K562 (cell line): ENCODE results near the gene CACTIN. TPM values are rescaled to one million over a fixed set of nuclear protein-coding genes. Genes with fewer than 3 reads are reported as not detected.

Source experiments
- DNMT1 ChIP-seq: fragments of 450-650 bp; IDR thresholded peaks from 2 replicates; pipeline ENCODE4 v1.6.1; 2016; ENCODE audit warnings: antibody characterized with exemption, mild to moderate bottlenecking
- E2F6 ChIP-seq, 2 experiments: IDR thresholded peaks; 2 replicates each; pipeline ENCODE4 v1.6.1; 2011; ENCODE audit warnings: borderline replicate concordance in 1 of 2, control low read depth in 1 of 2, low read depth in 1 of 2, low read length in 1 of 2, mild to moderate bottlenecking in 1 of 2, mixed read lengths in 1 of 2, moderate library complexity in 1 of 2; ENCODE audit not compliant: insufficient read depth in 1 of 2, insufficient read length in 1 of 2, poor library complexity in 1 of 2, severe bottlenecking in 1 of 2; ENCODE audit errors: extremely low read depth in 1 of 2
- KDM5B ChIP-seq: fragments of 200-600 bp; sonication (generic); IDR thresholded peaks from 2 replicates; pipeline ENCODE4 v1.6.1; 2012; ENCODE audit warnings: low read depth, mild to moderate bottlenecking, moderate library complexity, low read length, control low read depth, inconsistent platforms; ENCODE audit not compliant: insufficient replicate concordance
- NCOA2 ChIP-seq, 2 experiments: fragments of 450-650 bp; IDR thresholded peaks; 2 replicates each; pipeline ENCODE4 v1.6.1; 2018; ENCODE audit warnings: mild to moderate bottlenecking in 2 of 2, moderate library complexity in 1 of 2; ENCODE audit not compliant: partially characterized antibody in 2 of 2
- NRF1 ChIP-seq, 2 experiments: fragments of 450-650 bp; IDR thresholded peaks in 1 of 2; conservative IDR thresholded peaks in 1 of 2; 2 replicates each; pipeline ENCODE4 v1.6.1; 2014; ENCODE audit warnings: mild to moderate bottlenecking in 2 of 2
- POLR2A ChIP-seq: fragments of 450-650 bp; conservative IDR thresholded peaks from 2 replicates; pipeline ENCODE4 v1.6.1; 2016
- POLR2G ChIP-seq: fragments of 200-400 bp; formaldehyde crosslinking; IDR thresholded peaks from 2 replicates; pipeline ENCODE4 v1.6.1; 2017; ENCODE audit warnings: low read depth, mild to moderate bottlenecking, antibody characterized with exemption, low read length, moderate library complexity
- PRDM10 ChIP-seq: fragments of 450-650 bp; IDR thresholded peaks from 2 replicates; pipeline ENCODE4 v1.6.1; 2018; ENCODE audit not compliant: partially characterized antibody
- RBFOX2 ChIP-seq: fragments of 200-400 bp; formaldehyde crosslinking; IDR thresholded peaks from 2 replicates; pipeline ENCODE4 v1.6.1; 2017; ENCODE audit warnings: low read depth, mild to moderate bottlenecking, low read length, moderate library complexity
- SIN3A ChIP-seq, 2 experiments: fragments of 150-350 bp in 1 of 2; IDR thresholded peaks; 2 replicates each; pipeline ENCODE4 v1.6.1; 2011 to 2016; ENCODE audit warnings: borderline replicate concordance in 2 of 2, low read depth in 2 of 2, low read length in 2 of 2, mild to moderate bottlenecking in 2 of 2, moderate library complexity in 2 of 2; ENCODE audit not compliant: control insufficient read depth in 1 of 2
- WHSC1 ChIP-seq: IDR thresholded peaks from one replicate; pipeline ENCODE4 v1.6.1; 2012; ENCODE audit warnings: low read length, control low read depth, inconsistent platforms
- ZNF354B ChIP-seq: fragments of 250-450 bp; sonication (Bioruptor Pico); IDR thresholded peaks from 2 replicates; pipeline ENCODE4 v1.4.0; 2020
- polyA plus RNA-seq, 8 experiments: library from polyadenylated mRNA; depleted of rRNA in 4 of 8; stranded (reverse) in 5 of 8; unstranded in 3 of 8; fragments of >200 nt; fragmentation: Nextera tagmentation in 2 of 8; fragmentation: Illumina TruSeq in 1 of 8; extraction: Ambion mirVana in 2 of 8; extraction: Trizol in 1 of 8; gene quantifications; 2 replicates each; pipeline versions ENCODE4 v1.2.1 to v1.2.3, GENCODE V29; 2011 to 2014; ENCODE audit warnings: inconsistent platforms in 1 of 8, missing spikeins in 1 of 8
- total RNA-seq, 7 experiments: library from RNA; depleted of rRNA in 6 of 7; stranded (reverse); fragments of >200 nt in 6 of 7; fragmentation: Illumina TruSeq in 2 of 7; extraction: Trizol in 2 of 7; gene quantifications; 2 replicates each; pipeline versions ENCODE4 v1.2.1 to v1.2.3, GENCODE V29; 2011 to 2021; ENCODE audit warnings: low replicate concordance in 1 of 7
- TF ChIP-seq, protein P1 (sequence below): sonication (generic); formaldehyde crosslinking; IDR thresholded peaks from 2 replicates; pipeline ENCODE4 v1.8.0; 2022; ENCODE audit warnings: missing genetic modification reagents, mild to moderate bottlenecking, moderate library complexity, borderline replicate concordance
- TF ChIP-seq, protein P2 (sequence below): sonication (generic); formaldehyde crosslinking; IDR thresholded peaks from 2 replicates; pipeline ENCODE4 v1.8.0; 2022; ENCODE audit warnings: mild to moderate bottlenecking, missing genetic modification reagents
- TF ChIP-seq, protein P3 (sequence below): fragments of 450-650 bp; formaldehyde crosslinking; IDR thresholded peaks from 2 replicates; pipeline ENCODE4 v1.4.0; 2022; ENCODE audit warnings: missing genetic modification characterization
- TF ChIP-seq, protein P4 (sequence below), 2 experiments: IDR thresholded peaks; 2 replicates each; pipeline ENCODE4 v1.6.1; 2012; ENCODE audit warnings: improper control_type of control experiment in 2 of 2, low read depth in 2 of 2, low read length in 2 of 2, borderline replicate concordance in 1 of 2

CACTIN gene
- total and polyA plus RNA-seq, 9 of the 15 experiments (the other 6 are each of a cell fraction or from before 2014, with no cell fraction given), result 0.15 to 49.2 (median 15.0) TPM

DNA sequence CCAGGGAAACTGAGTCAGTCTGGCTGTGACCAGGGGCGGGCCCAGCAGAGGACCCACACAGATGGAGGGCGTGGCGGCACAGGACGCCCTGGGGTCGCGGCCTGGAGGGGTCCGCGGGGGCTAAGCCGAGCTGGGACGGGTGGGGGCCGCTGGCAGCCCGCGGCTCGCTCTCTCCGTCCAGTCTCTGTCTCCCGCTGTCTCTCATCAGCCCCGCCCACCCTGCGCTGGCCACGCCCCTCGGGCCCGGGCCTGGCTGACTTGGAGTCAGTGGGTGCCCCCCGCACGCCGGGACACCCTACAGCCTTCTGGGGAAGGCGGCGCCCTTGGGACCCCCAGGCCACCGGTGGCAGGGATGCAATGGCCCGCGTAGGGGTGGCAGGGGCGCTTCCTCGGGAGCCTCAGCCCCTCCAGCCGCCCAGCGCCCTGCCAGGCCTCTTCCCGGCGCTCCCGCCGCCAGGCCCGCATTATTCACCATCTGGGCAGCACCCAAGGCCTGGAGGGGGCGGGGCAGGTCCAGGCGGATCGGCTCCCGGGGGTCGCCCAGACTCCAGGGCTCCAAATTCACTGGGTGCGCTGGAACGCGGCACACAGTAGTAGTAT lies 19.8 kb downstream of the CACTIN start, which contains the start of gene TBXA2R (continued):
- TF ChIP-seq, protein P1, sequence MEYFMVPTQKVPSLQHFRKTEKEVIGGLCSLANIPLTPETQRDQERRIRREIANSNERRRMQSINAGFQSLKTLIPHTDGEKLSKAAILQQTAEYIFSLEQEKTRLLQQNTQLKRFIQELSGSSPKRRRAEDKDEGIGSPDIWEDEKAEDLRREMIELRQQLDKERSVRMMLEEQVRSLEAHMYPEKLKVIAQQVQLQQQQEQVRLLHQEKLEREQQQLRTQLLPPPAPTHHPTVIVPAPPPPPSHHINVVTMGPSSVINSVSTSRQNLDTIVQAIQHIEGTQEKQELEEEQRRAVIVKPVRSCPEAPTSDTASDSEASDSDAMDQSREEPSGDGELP (CRISPR knock-in tag), result peak; percentile 35; the same call in 1 of the 2 replicates
- TF ChIP-seq WHSC1 (no peak), PRDM10 (peak; percentile 50), POLR2A (peak; percentile 58), POLR2G (peak; percentile 68), SIN3A (IDR thresholded peaks at IDR 0.05; ENCODE audit: borderline replicate concordance in 2 of 2, control insufficient read depth in 1 of 2, low read depth in 2 of 2, low read length in 2 of 2) (no peak; a peak in 1 of 4 replicates), KDM5B (peak; percentile 15), RBFOX2 (peak; percentile 63), NCOA2 (IDR thresholded peaks at IDR 0.05; ENCODE audit: partially characterized antibody in 2 of 2) (no peak), DNMT1 (no peak), ZNF354B (CRISPR knock-in tag) (no peak), E2F6 (IDR thresholded peaks at IDR 0.05; ENCODE audit: borderline replicate concordance in 1 of 2, extremely low read depth in 1 of 2, insufficient read depth in 1 of 2, insufficient read length in 1 of 2, low read depth in 1 of 2, low read length in 1 of 2, poor library complexity in 1 of 2, severe bottlenecking in 1 of 2) (peak in 1 of 2 experiments; percentile 4), NRF1 (conservative IDR thresholded peaks at IDR 0.05 in 1 of 2, IDR thresholded peaks at IDR 0.05 in 1 of 2) (peak; percentile 77 to 78)
- TF ChIP-seq, protein P2, sequence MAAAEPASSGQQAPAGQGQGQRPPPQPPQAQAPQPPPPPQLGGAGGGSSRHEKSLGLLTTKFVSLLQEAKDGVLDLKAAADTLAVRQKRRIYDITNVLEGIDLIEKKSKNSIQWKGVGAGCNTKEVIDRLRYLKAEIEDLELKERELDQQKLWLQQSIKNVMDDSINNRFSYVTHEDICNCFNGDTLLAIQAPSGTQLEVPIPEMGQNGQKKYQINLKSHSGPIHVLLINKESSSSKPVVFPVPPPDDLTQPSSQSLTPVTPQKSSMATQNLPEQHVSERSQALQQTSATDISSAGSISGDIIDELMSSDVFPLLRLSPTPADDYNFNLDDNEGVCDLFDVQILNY, result no peak
- TF ChIP-seq, protein P3, sequence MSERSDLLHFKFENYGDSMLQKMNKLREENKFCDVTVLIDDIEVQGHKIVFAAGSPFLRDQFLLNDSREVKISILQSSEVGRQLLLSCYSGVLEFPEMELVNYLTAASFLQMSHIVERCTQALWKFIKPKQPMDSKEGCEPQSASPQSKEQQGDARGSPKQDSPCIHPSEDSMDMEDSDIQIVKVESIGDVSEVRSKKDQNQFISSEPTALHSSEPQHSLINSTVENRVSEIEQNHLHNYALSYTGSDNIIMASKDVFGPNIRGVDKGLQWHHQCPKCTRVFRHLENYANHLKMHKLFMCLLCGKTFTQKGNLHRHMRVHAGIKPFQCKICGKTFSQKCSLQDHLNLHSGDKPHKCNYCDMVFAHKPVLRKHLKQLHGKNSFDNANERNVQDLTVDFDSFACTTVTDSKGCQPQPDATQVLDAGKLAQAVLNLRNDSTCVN, result no peak
- TF ChIP-seq, protein P4, sequence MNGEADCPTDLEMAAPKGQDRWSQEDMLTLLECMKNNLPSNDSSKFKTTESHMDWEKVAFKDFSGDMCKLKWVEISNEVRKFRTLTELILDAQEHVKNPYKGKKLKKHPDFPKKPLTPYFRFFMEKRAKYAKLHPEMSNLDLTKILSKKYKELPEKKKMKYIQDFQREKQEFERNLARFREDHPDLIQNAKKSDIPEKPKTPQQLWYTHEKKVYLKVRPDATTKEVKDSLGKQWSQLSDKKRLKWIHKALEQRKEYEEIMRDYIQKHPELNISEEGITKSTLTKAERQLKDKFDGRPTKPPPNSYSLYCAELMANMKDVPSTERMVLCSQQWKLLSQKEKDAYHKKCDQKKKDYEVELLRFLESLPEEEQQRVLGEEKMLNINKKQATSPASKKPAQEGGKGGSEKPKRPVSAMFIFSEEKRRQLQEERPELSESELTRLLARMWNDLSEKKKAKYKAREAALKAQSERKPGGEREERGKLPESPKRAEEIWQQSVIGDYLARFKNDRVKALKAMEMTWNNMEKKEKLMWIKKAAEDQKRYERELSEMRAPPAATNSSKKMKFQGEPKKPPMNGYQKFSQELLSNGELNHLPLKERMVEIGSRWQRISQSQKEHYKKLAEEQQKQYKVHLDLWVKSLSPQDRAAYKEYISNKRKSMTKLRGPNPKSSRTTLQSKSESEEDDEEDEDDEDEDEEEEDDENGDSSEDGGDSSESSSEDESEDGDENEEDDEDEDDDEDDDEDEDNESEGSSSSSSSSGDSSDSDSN (IDR thresholded peaks at IDR 0.05; ENCODE audit: borderline replicate concordance in 1 of 2, low read depth in 2 of 2, low read length in 2 of 2), result no peak
